HepG2 (cell line): ENCODE results near the gene BEX2. TPM values are rescaled to one million over a fixed set of nuclear protein-coding genes. Genes with fewer than 3 reads are reported as not detected.

Source experiments
- ATAC-seq: fragments of 200-7000 bp; cut with Tn5 transposase; 3 replicates; pipeline ENCODE4 v1.9.1; 2020; ENCODE audit warnings: mild to moderate bottlenecking, moderate library complexity
- BruUV-seq: library from RNA; stranded (reverse); fragments of 400-500 nt; replicated peaks from 2 replicates; lab custom pipeline; 2021; lab: Mats Ljungman, UMichigan
- CTCF ChIA-PET: fragments of 300-600 bp; formaldehyde crosslinking; extraction: SDS; loops from one replicate; lab custom pipeline; 2021; ENCODE audit warnings: low total read pairs, inconsistent platforms, low intra/inter-chr PET ratio; lab: Yijun Ruan, JAX
- POLR2A ChIA-PET: fragments of 350-600 bp; sonication (Branson Sonifier 250); formaldehyde crosslinking; loops from one replicate; lab custom pipeline; 2020; ENCODE audit warnings: antibody characterized with exemption, inconsistent platforms; lab: Yijun Ruan, JAX
- DNase-seq: peaks from one replicate; pipeline ENCODE4 v3.0.0-alpha.2; 2015; ENCODE audit warnings: low spot score
- FAIRE-seq: peaks from 3 replicates; lab custom pipeline; 2011; peaks lifted over from hg19 to GRCh38; lab: Jason Lieb, UNC
- H2AFZ ChIP-seq: one replicate; pipeline ENCODE4 v1.6.1; 2011; ENCODE audit warnings: low read length, inconsistent platforms
- H3K27ac ChIP-seq: fragments of 300-600 bp; 3 replicates; pipeline ENCODE4 v1.8.0; 2011; ENCODE audit warnings: mixed run types, mild to moderate bottlenecking, mixed read lengths, low read length, inconsistent platforms; ENCODE audit not compliant: insufficient read depth; ENCODE audit errors: extremely low read length
- H3K27me3 ChIP-seq, 2 experiments: fragments of 200-600 bp in 1 of 2; 2 replicates in 1 of 2; 3 replicates in 1 of 2; pipeline versions ENCODE4 v1.6.0 to v1.8.0; 2011; ENCODE audit warnings: low read length in 2 of 2, mild to moderate bottlenecking in 2 of 2, moderate library complexity in 2 of 2, inconsistent platforms in 1 of 2; ENCODE audit not compliant: insufficient read depth in 2 of 2, control insufficient read depth in 1 of 2
- H3K36me3 ChIP-seq, 2 experiments: fragments of 200-600 bp in 1 of 2; replicated peaks in 1 of 2; 2 replicates in 1 of 2; 3 replicates in 1 of 2; pipeline versions ENCODE4 v1.5.1 to v1.8.0; 2011; ENCODE audit warnings: low read length in 2 of 2, inconsistent platforms in 1 of 2; ENCODE audit not compliant: insufficient read depth in 2 of 2, control insufficient read depth in 1 of 2
- H3K4me1 ChIP-seq: 2 replicates; pipeline ENCODE4 v1.5.1; 2012; ENCODE audit warnings: low read length, inconsistent platforms; ENCODE audit not compliant: insufficient read depth
- H3K4me2 ChIP-seq: 2 replicates; pipeline ENCODE4 v1.6.0; 2011; ENCODE audit warnings: low read depth, low read length, inconsistent platforms
- H3K4me3 ChIP-seq, 3 experiments: fragments of 200-600 bp in 1 of 3; sonication (generic), shearing (Covaris generic) in 1 of 3; replicated peaks in 1 of 3; 2 replicates each; pipeline ENCODE4 v1.5.1; 2011 to 2016; ENCODE audit warnings: low read length in 3 of 3, inconsistent platforms in 2 of 3, low read depth in 2 of 3, mild to moderate bottlenecking in 2 of 3, control low read depth in 1 of 3, mixed read lengths in 1 of 3; ENCODE audit not compliant: insufficient read depth in 1 of 3
- H3K79me2 ChIP-seq: one replicate; pipeline ENCODE4 v1.6.1; 2011; ENCODE audit warnings: low read length, inconsistent platforms; ENCODE audit not compliant: insufficient read depth
- H3K9ac ChIP-seq: 2 replicates; pipeline ENCODE4 v1.6.0; 2011; ENCODE audit warnings: mild to moderate bottlenecking, low read depth, low read length, inconsistent platforms; ENCODE audit not compliant: insufficient read depth
- H3K9me3 ChIP-seq: 2 replicates; pipeline ENCODE4 v1.5.1; 2012; ENCODE audit warnings: mild to moderate bottlenecking, low read length
- H4K20me1 ChIP-seq: 2 replicates; pipeline ENCODE4 v1.6.0; 2011; ENCODE audit warnings: inconsistent platforms, mild to moderate bottlenecking, low read length, moderate library complexity; ENCODE audit not compliant: insufficient read depth
- ADNP ChIP-seq: sonication (generic); formaldehyde crosslinking; IDR thresholded peaks from 2 replicates; pipeline ENCODE4 v1.4.0; 2020; ENCODE audit warnings: missing genetic modification reagents
- ASH2L ChIP-seq: fragments of 300-600, 200-600 bp; sonication (generic); IDR thresholded peaks from 2 replicates; pipeline ENCODE4 v1.7.0; 2017; ENCODE audit warnings: low read depth, mild to moderate bottlenecking, moderate library complexity, mixed read lengths, low read length; ENCODE audit not compliant: insufficient read length
- CHD4 ChIP-seq: fragments of 200-600 bp; sonication (generic); IDR thresholded peaks from 2 replicates; pipeline ENCODE4 v1.7.0; 2017; ENCODE audit warnings: mild to moderate bottlenecking, low read length, borderline replicate concordance
- DMAP1 ChIP-seq: IDR thresholded peaks from 2 replicates; pipeline ENCODE4 v1.6.1; 2016
- DNMT1 ChIP-seq: sonication (generic); formaldehyde crosslinking; IDR thresholded peaks from 2 replicates; pipeline ENCODE4 v1.5.1; 2020; ENCODE audit warnings: mild to moderate bottlenecking, missing genetic modification reagents
- EED ChIP-seq: sonication (generic); formaldehyde crosslinking; IDR thresholded peaks from 2 replicates; pipeline ENCODE4 v1.5.0; 2020; ENCODE audit warnings: mild to moderate bottlenecking, missing genetic modification reagents
- FOXP1 ChIP-seq, 2 experiments: fragments of 450-650 bp in 1 of 2; IDR thresholded peaks; 2 replicates each; pipeline ENCODE4 v1.6.1; 2017 to 2018; ENCODE audit warnings: antibody characterized with exemption in 1 of 2
- HMG20B ChIP-seq: conservative IDR thresholded peaks from 2 replicates; pipeline ENCODE4 v1.6.1; 2016; ENCODE audit warnings: missing genetic modification reagents, missing compliant biosample characterization
- SALL1 ChIP-seq: sonication (generic); formaldehyde crosslinking; IDR thresholded peaks from 2 replicates; pipeline ENCODE4 v1.8.0; 2022; ENCODE audit warnings: mild to moderate bottlenecking, missing genetic modification reagents
- SOX13 ChIP-seq, 3 experiments: fragments of 450-650 bp in 1 of 3; sonication (generic) in 1 of 3; formaldehyde crosslinking in 1 of 3; IDR thresholded peaks in 2 of 3; conservative IDR thresholded peaks in 1 of 3; 2 replicates each; pipeline versions ENCODE4 v1.5.0 to v1.6.1; 2016 to 2020; ENCODE audit warnings: antibody characterized with exemption in 1 of 3, mild to moderate bottlenecking in 1 of 3, missing compliant biosample characterization in 1 of 3, missing genetic modification reagents in 1 of 3, moderate library complexity in 1 of 3
- SOX6 ChIP-seq, 2 experiments: fragments of 450-650 bp in 1 of 2; sonication (generic) in 1 of 2; formaldehyde crosslinking in 1 of 2; IDR thresholded peaks; 2 replicates each; pipeline versions ENCODE4 v1.4.0 to v1.6.1; 2017 to 2020; ENCODE audit warnings: antibody characterized with exemption in 1 of 2, mild to moderate bottlenecking in 1 of 2, missing genetic modification reagents in 1 of 2
- TARDBP ChIP-seq: sonication (generic); formaldehyde crosslinking; IDR thresholded peaks from 2 replicates; pipeline ENCODE4 v1.8.0; 2022; ENCODE audit warnings: mild to moderate bottlenecking, missing genetic modification reagents
- ZSCAN21 ChIP-seq: sonication (generic); formaldehyde crosslinking; IDR thresholded peaks from 2 replicates; pipeline ENCODE4 v1.8.0; 2022; ENCODE audit warnings: mild to moderate bottlenecking, missing genetic modification reagents, moderate library complexity, borderline replicate concordance
- WGBS: methylation state at CpG from one replicate; pipeline ENCODE4 v1.1.6; 2017; ENCODE audit warnings: low lambda C conversion rate; 5-methylcytosine and 5-hydroxymethylcytosine counted together
- in situ Hi-C: cut with HindIII; loops from 2 replicates; pipeline ENCODE4 v1.10.0; 2017; ENCODE audit warnings: low pct_unique_long_range_greater_than_20kb; ENCODE audit not compliant: extremely low pct_ligation_motif_present
- intact Hi-C: fragments of 100-400 bp; cut with micrococcal nuclease; formaldehyde crosslinking; loops from one replicate; pipeline ENCODE4 v1.10.0; 2022; ENCODE audit not compliant: unreplicated experiment
- polyA plus RNA-seq, 8 experiments: library from polyadenylated mRNA; depleted of rRNA in 3 of 8; stranded (reverse) in 7 of 8; unstranded in 1 of 8; fragments of >200 nt; fragmentation: Illumina TruSeq in 4 of 8; extraction: Trizol in 4 of 8; gene quantifications; 2 replicates each; pipeline versions ENCODE4 v1.2.1 to v1.2.3, GENCODE V29; 2011 to 2016; ENCODE audit warnings: low read depth in 4 of 8, missing spikeins in 1 of 8, mixed read lengths in 1 of 8; ENCODE audit not compliant: insufficient read depth in 1 of 8
- total RNA-seq, 5 experiments: library from RNA; depleted of rRNA; stranded (reverse); fragments of >200 nt; fragmentation: Illumina TruSeq; extraction: Trizol; gene quantifications; 2 replicates each; pipeline ENCODE4 v1.2.3, GENCODE V29; 2016; ENCODE audit warnings: low read depth in 1 of 5

The BEX2 gene
- total and polyA plus RNA-seq, 2 of the 13 experiments (the other 11 are each of a cell fraction or from before 2014, with no cell fraction given): 0.46 to 0.54 TPM

GRCh38 chrX:103356130-103356798 lies 45.5 kb upstream of the BEX2 start, which contains the start of gene TCEAL9 (continued):
- TF ChIP-seq ZSCAN21 (CRISPR knock-in tag) (no peak), SOX13 (IDR thresholded peaks at IDR 0.05) (no peak), SOX13 (CRISPR knock-in tag; conservative IDR thresholded peaks at IDR 0.05 in 1 of 2, IDR thresholded peaks at IDR 0.05 in 1 of 2) (no peak), DMAP1 (CRISPR knock-in tag) (peak; percentile 33; the same call in 1 of the 2 replicates), ADNP (CRISPR knock-in tag) (no peak), DNMT1 (CRISPR knock-in tag) (no peak), EED (CRISPR knock-in tag) (no peak), FOXP1 (IDR thresholded peaks at IDR 0.05) (no peak), FOXP1 (CRISPR knock-in tag; IDR thresholded peaks at IDR 0.05) (no peak), CHD4 (no peak)

GRCh38 chrX:103347682-103348397 lies 37.0 kb upstream of the BEX2 start:
- no peak overlapping the region for H3K9ac ChIP-seq
- WGBS: 48% methylated on average over 28 of the region's 29 CpGs
- H3K9me3 ChIP-seq: no peaks in the 10 kb centered on the region
- no peak overlapping the region for H3K27ac ChIP-seq
- no peaks in the 10 kb centered on the region for H3K27me3 ChIP-seq
- H3K4me3 ChIP-seq: no peak overlapping the region
- in situ Hi-C loops: loop anchor here (10.0 kb wide), 1 partner anchor 117 kb away; no protein-coding TSS in a partner anchor
- no peaks in the 10 kb centered on the region for H4K20me1 ChIP-seq
- no peaks in the 10 kb centered on the region for H3K36me3 ChIP-seq
- ChIA-PET POLR2A (no interaction called here), CTCF (no interaction called here)
- TF ChIP-seq ASH2L: no peak
- TF ChIP-seq SALL1: no peak
- TF ChIP-seq SOX6 (IDR thresholded peaks at IDR 0.05): no peak
- TF ChIP-seq SOX6 (CRISPR knock-in tag; IDR thresholded peaks at IDR 0.05): no peak
- TF ChIP-seq HMG20B (CRISPR knock-in tag): no peak
- TF ChIP-seq TARDBP: no peak
- intact Hi-C loops: no loop called here
- H2AFZ ChIP-seq: no peak overlapping the region
- no peak overlapping the region for H3K4me2 ChIP-seq
- H3K4me1 ChIP-seq: no peaks in the 10 kb centered on the region
- no peak for DNase-seq
- BruUV-seq: no TSS peak
- no peak for FAIRE-seq
- no peak for ATAC-seq
- H3K79me2 ChIP-seq: no peaks in the 10 kb centered on the region
